H1 (cell line): Measurements from ENCODE around the gene AGPAT2. TPM values are rescaled to one million over a fixed set of nuclear protein-coding genes. Genes with fewer than 3 reads are reported as not detected.

Source experiments
- CBX5 ChIP-seq: fragments of 300-800, 300-1000 bp; sonication (generic); IDR thresholded peaks from 2 replicates; pipeline ENCODE4 v1.7.1; 2016; ENCODE audit warnings: antibody characterized with exemption, low read length, low read depth
- CEBPB ChIP-seq: IDR thresholded peaks from 2 replicates; pipeline ENCODE4 v1.6.1; 2012; ENCODE audit warnings: low read depth, low read length
- GABPA ChIP-seq: IDR thresholded peaks from 2 replicates; pipeline ENCODE4 v1.6.1; 2011; ENCODE audit warnings: mild to moderate bottlenecking, low read length, moderate library complexity, borderline replicate concordance; ENCODE audit not compliant: insufficient read depth
- POLR2AphosphoS5 ChIP-seq: IDR thresholded peaks from 2 replicates; pipeline ENCODE4 v1.6.1; 2011; ENCODE audit warnings: low read depth, low read length
- RXRA ChIP-seq: IDR thresholded peaks from 2 replicates; pipeline ENCODE4 v1.6.1; 2011; ENCODE audit warnings: low read depth, mild to moderate bottlenecking, low read length, moderate library complexity; ENCODE audit not compliant: insufficient read depth
- SP1 ChIP-seq: IDR thresholded peaks from 2 replicates; pipeline ENCODE4 v1.6.1; 2011; ENCODE audit warnings: low read depth, low read length
- polyA plus RNA-seq, 7 experiments: library from polyadenylated mRNA; depleted of rRNA in 3 of 7; stranded (reverse) in 5 of 7; unstranded in 2 of 7; fragments of >200 nt in 5 of 7; fragments of 200-250 nt in 2 of 7; gene quantifications; 1 replicate in 5 of 7; 2 replicates in 1 of 7; 4 replicates in 1 of 7; pipeline versions ENCODE4 v1.2.1 to v1.2.3, GENCODE V29; 2011 to 2013; ENCODE audit warnings: missing spikeins in 2 of 7, mixed read lengths in 2 of 7
- total RNA-seq: library from RNA; stranded (reverse); fragmentation: NEBNext Ultra II Directional; extraction: Animal tissue kit (Norgen Biotek cat#: 25700); gene quantifications from 2 replicates; pipeline ENCODE4 v1.2.1, GENCODE V29; 2021

Gene AGPAT2
- total and polyA plus RNA-seq, 2 of the 8 experiments (the other 6 are each of a cell fraction or from before 2014, with no cell fraction given), result 31.6 to 37.6 TPM

DNA sequence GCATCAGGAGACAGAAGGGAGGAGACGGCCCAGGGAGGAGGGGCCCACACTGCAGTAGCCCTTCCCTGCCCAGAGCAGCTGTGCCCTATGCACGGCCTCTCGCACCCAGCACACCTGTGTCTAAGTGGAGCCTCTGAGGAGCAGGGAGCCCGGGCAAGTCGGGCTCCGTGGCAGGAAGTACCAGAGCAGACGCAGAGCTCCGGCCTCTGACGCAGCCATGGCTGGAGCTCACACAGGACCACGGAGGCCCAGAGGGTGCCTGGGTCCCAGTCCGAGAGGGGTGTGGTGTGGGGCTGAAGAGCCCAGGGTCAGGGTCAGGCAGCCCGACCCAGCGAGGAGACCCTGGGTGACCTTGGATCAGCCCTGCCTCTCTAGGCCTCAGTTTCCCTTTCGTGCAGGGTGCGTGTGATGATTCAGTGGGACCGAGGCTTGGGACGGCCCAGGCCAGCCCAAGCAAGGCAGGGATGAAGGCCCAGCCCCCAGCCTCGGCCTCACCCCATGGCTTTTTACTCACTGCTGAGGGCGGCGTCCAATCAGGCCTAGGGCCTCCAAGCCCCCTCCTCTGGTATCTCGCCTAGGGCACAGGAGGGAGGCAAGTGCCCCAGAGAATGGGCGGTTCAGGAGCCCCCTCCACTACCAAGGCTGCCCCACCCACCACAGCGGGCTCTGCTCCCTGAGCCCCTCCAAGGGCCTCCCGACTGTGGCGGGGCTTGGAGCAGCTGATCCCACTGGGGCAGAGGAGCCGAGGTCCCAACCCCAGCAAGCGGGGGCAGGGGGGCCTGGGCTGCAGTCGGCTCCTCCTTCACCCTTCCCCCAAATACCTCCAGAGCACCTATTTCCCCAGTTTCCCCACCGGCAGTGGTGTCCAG is 4.3 kb upstream of the AGPAT2 start (continued):
- TF ChIP-seq CBX5 (no peak), RXRA (no peak), POLR2AphosphoS5 (no peak), GABPA (no peak), CEBPB (no peak), SP1 (no peak)
- TF ChIP-seq, all 59 proteins: peak for 0
